Measurements from ENCODE around the gene PATJ. TPM values are rescaled to one million over a fixed set of nuclear protein-coding genes. Genes with fewer than 3 reads are reported as not detected.

PATJ gene
- polyA plus RNA-seq, 1 experiment: 3.6 TPM

- no peak overlapping the region for H3K4me3 ChIP-seq (ENCODE audit: low read depth, low read length)
- no peaks in the 10 kb centered on the region for H3K9me3 ChIP-seq (ENCODE audit: control insufficient read depth, insufficient read depth, low read length)
- DNase-seq (ENCODE audit: low read depth, low spot score): no peak
- no peak for TF ChIP-seq CTCF (IDR thresholded peaks at IDR 0.05; ENCODE audit: low read depth, low read length)
- ChIA-PET CTCF (interaction anchor here (0.5 kb wide), 1 partner anchor 1081 kb away, joined by 4 read pairs; no protein-coding TSS in a partner anchor), POLR2A (no interaction called here)
- H3K27ac ChIP-seq (ENCODE audit: low read depth, low read length): no peak overlapping the region
- no peaks in the 10 kb centered on the region for H3K27me3 ChIP-seq (ENCODE audit: control insufficient read depth, insufficient read depth, low read length)
Measured at GRCh38 chr1:61930116-61930645, 187.9 kb downstream of the PATJ start.

- no peaks in the 10 kb centered on the region for H3K9me3 ChIP-seq (ENCODE audit: control insufficient read depth, insufficient read depth, low read length)
- no peak for TF ChIP-seq CTCF (IDR thresholded peaks at IDR 0.05; ENCODE audit: low read depth, low read length)
- ChIA-PET POLR2A (no interaction called here), CTCF (no interaction called here)
- no peak for DNase-seq (ENCODE audit: low read depth, low spot score)
- no peaks in the 10 kb centered on the region for H3K27me3 ChIP-seq (ENCODE audit: control insufficient read depth, insufficient read depth, low read length)
- H3K27ac ChIP-seq (ENCODE audit: low read depth, low read length): no peak overlapping the region
- no peak overlapping the region for H3K4me3 ChIP-seq (ENCODE audit: low read depth, low read length)
Measured at GRCh38 chr1:61931587-61932279, 189.5 kb downstream of the PATJ start.

GRCh38 chr1:61935516-61935915 lies 193.2 kb downstream of the PATJ start:
- CTCF ChIA-PET: no interaction called here
- Histone ChIP-seq H3K9me3 (ENCODE audit: control insufficient read depth, insufficient read depth, low read length) (no peaks in the 10 kb centered on the region), H3K27me3 (ENCODE audit: control insufficient read depth, insufficient read depth, low read length) (no peaks in the 10 kb centered on the region), H3K27ac (ENCODE audit: low read depth, low read length) (no peak overlapping the region), H3K4me3 (ENCODE audit: low read depth, low read length) (no peak overlapping the region)
- POLR2A ChIA-PET: no interaction called here
- no peak for DNase-seq (ENCODE audit: low read depth, low spot score)
- TF ChIP-seq CTCF (IDR thresholded peaks at IDR 0.05; ENCODE audit: low read depth, low read length): no peak

- Histone ChIP-seq H3K27me3 (ENCODE audit: control insufficient read depth, insufficient read depth, low read length) (no peaks in the 10 kb centered on the region), H3K4me3 (ENCODE audit: low read depth, low read length) (no peak overlapping the region), H3K27ac (ENCODE audit: low read depth, low read length) (no peak overlapping the region), H3K9me3 (ENCODE audit: control insufficient read depth, insufficient read depth, low read length) (no peaks in the 10 kb centered on the region)
- TF ChIP-seq CTCF (IDR thresholded peaks at IDR 0.05; ENCODE audit: low read depth, low read length): no peak
- DNase-seq (ENCODE audit: low read depth, low spot score): no peak
- CTCF ChIA-PET: no interaction called here
- POLR2A ChIA-PET: no interaction called here
Measured at GRCh38 chr1:61936839-61937238, 194.6 kb downstream of the PATJ start.

GRCh38 chr1:61941794-61942193 lies 199.5 kb downstream of the PATJ start:
- H3K27ac ChIP-seq (ENCODE audit: low read depth, low read length): no peak overlapping the region
- peaks cover 5% of the 10 kb centered on the region for H3K9me3 ChIP-seq (ENCODE audit: control insufficient read depth, insufficient read depth, low read length)
- no peaks in the 10 kb centered on the region for H3K27me3 ChIP-seq (ENCODE audit: control insufficient read depth, insufficient read depth, low read length)
- H3K4me3 ChIP-seq (ENCODE audit: low read depth, low read length): no peak overlapping the region
- no peak for TF ChIP-seq CTCF (IDR thresholded peaks at IDR 0.05; ENCODE audit: low read depth, low read length)
- no peak for DNase-seq (ENCODE audit: low read depth, low spot score)
- ChIA-PET POLR2A (no interaction called here), CTCF (no interaction called here)
